Measurements from ENCODE around the gene UPF2.

DNA sequence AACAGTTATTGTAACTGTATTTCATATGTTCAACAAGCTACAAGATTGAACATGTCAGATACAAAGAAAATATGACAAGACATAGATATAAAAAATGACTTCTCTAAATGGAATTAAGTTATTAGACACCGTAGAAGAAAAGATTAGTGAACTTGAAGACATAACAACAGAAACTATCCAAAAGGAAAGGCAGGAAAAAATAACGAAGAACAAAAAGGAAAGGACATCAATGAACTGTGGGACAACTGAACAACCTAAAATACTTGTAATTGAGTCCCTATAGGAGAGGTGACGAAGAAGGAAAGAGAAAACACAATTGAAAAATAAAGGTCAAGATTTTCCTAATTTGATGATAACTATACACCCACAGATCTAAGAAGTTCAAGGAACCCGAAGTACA is 32.3 kb downstream of the UPF2 start:
- TF ChIP-seq, protein P1, sequence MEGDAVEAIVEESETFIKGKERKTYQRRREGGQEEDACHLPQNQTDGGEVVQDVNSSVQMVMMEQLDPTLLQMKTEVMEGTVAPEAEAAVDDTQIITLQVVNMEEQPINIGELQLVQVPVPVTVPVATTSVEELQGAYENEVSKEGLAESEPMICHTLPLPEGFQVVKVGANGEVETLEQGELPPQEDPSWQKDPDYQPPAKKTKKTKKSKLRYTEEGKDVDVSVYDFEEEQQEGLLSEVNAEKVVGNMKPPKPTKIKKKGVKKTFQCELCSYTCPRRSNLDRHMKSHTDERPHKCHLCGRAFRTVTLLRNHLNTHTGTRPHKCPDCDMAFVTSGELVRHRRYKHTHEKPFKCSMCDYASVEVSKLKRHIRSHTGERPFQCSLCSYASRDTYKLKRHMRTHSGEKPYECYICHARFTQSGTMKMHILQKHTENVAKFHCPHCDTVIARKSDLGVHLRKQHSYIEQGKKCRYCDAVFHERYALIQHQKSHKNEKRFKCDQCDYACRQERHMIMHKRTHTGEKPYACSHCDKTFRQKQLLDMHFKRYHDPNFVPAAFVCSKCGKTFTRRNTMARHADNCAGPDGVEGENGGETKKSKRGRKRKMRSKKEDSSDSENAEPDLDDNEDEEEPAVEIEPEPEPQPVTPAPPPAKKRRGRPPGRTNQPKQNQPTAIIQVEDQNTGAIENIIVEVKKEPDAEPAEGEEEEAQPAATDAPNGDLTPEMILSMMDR (IDR thresholded peaks at IDR 0.05): no peak
- TF ChIP-seq POLR2A (IDR thresholded peaks at IDR 0.05): no peak
